Activated naive CD4-positive, alpha-beta T cell (primary cell): ENCODE data around the gene HOXB3.
A peak's percentile ranks its signal among the peaks of the same experiment; 100 is the strongest.

Source experiments
- DNase-seq, 4 experiments: peaks; one replicate each; lab custom pipeline; 2025; lab: John Stamatoyannopoulos, UW

HOXB3 gene

DNA sequence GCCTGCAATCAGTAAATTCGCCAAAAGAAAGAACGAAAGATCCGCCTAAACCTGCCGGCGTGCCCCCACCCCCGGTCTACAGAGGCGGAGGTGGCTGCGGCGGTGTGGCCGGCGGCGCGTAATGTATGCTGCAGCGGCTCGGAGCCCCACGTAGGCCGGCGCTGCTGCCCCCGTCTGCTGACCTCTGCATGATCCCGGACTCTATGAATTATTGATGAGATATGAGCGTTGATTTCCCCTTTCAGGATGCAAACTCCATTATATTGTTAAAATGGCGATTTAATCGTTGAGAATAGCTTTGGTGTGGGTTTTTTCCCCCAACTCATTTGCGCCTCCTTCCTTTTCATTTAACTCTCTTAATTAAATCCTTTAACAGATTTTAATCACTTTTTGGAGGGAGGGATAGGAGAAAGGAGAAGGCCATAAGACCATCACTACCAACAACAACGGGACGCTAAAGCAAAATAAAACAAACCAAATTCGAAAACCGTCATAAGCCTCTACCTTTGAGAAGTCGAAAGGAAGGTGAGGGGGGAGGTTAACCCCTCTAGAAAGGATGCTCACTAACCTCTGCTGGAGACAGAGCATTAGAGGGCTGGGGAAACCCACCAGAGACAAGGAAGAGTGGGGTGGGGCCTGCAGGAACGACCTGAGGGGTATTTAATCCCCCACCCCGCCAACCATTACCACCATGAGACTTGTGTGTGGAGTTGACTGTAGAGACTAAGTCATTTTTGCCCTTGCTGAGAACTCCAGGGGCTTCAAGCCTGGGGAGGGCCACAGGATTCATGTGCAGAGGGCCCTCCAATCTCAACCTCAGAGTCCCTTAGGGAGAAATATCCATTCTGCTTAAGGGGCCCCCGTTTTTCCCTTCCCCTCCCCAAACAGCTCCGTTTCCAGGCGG is 3.4 kb downstream of the HOXB3 start:
- peak in 1 of 4 experiments; percentile 9 for DNase-seq

DNA sequence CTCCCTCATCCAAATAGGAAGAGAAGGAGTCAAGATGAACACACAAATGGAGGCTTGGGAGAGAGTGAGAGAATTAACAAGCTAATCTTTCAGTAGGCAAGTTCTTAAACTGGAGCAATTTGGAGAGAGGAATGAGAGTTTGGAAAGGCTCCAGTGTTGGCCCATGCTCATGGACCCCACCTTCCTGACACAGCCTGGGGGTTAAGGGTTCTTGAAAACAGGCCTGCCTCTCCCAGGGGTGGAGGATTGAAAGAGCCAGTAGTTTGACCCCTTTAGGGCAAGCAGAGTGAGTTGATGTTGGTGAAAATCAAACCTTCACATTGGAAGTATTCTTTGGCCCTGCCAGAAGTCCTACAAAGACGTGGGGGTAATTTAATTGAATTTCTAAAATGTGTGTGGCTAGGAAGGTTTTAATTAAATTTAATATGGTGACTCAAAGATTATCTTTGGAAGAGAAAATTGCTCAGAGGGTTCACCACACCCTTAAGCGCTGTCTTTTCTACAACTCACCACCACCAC is 5.8 kb downstream of the HOXB3 start:
- no peak for DNase-seq

DNA sequence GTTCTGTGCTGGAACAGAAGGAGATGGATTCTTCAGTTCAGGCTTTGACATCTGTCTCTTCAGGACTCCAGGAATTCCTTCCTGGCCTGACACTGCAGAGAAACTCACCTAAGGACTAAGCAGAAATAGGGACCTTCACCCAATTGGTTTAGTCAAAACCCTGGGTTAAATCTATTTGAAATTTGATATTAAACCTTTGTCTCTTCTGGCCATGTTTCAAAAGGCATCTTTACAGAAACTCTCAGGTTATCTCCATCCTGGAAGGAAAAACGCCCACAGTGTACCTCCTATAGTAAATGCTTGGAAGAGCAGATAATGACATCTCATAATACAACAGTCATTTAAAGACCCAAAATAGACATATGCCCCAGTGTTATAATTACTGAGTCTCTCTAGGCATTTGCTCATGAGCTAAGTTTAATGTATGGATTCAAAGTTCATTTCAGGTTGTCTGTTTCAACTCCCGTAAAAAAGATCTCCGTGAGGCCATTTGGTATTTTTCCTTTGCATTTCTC is 6.3 kb downstream of the HOXB3 start:
- no peak for DNase-seq

DNA sequence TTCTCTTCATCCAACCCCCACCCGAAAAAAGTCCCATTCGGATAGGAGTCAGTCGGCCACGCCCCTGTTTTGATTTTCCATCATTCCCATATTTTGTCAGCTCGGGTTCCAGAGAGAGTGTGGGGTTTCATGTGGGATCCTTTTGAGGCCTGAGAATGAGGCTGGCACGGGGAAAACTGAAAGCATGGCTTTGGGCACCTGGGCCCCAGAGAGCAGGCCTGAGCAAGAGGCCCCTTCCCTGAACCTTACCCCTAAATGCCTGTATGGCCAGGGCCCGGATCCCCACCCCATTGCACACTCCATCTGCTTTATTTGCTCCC is 7.3 kb downstream of the HOXB3 start:
- DNase-seq: no peak

DNA sequence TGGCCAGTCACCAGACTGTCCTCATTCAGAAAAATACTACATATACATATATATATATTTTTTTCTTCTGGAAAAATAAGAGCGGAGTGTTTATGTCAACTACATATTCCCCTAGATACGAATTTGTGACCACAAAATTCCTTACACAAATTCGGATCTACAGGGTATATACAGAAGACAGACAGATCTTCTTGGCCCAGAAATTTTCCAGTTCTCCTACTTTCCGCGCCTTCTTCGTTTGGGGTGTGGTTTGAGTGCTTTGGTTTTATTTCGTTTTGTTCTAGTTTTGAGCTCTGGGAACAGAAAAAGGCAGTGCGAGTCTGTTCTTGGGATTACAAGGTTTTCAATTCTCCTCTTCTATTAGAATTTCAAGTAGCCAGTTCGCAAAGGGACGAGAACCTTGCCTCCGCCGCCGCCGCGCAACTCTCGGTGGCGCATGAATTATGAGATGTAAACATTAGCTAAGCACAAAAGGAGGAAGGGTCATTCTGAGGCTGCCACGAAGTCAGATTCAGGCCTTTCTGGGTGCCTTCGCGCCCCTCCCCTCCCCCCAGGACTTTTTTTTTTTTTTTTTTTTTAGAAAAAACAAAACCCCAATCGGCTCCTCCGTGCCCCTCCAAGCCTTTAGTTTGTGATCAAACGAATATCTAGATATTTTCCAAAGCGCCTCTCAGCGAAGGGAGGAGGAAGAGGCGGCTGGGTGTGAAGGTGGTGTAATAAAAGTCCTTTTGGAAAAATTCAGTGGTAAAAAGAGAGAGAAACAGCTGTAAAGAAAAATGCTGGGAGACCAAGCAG is 10.1 kb downstream of the HOXB3 start:
- no peak for DNase-seq

DNA sequence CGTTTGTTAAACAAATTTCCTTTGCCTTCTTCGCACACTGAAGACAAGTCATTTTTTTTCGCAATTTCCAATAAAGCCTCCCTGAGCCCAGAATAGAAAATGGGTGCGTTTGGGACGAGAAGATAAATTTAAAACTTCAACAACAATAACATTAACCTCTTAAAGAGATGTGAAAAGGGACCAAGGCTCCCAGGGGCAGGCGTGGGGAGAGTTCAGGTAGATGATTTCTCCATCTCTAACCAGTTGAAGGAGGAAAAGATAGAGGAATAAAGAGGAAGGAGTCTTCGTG is 10.6 kb downstream of the HOXB3 start:
- no peak for DNase-seq

DNA sequence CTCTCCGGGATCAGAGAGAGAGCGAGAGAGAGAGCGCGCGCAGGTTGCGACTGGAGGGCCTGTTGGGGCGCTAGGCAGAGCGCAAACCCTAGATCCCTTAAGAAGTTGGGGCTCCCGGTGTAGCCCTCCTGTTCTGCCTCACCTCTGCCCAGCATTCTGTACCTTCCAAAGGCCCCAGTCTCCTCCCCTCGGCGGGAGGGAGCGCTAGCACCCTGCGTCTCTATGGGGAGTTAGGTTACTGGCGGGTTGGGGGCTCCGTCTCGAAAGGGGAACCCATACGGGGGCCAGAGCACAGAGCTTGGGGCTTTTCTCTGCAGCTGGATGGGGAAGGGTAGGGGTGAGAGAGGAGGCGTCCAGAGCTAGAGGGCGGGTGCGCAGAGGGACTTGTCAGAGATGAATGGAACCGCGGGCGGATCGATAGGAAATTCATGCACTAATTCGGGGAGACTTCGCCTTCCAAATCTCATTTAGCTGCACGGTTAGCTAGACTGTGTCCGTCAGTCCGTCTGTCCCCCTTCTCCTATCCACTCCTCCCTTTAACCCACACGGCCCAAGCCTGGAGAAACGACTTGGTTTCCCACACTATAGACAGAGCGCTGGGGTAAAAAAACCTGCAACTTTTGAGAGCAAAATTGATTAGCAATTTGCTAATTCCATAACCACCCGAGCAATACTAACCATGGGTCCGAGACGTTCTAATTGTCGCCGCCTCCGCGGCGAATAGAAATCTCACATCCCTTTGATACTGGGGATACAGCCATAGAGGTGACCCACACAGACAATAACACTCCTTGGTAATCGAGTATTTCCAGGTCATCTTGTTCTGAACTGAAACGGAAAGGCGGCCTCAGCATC is 11.2 kb downstream of the HOXB3 start:
- DNase-seq: no peak

DNA sequence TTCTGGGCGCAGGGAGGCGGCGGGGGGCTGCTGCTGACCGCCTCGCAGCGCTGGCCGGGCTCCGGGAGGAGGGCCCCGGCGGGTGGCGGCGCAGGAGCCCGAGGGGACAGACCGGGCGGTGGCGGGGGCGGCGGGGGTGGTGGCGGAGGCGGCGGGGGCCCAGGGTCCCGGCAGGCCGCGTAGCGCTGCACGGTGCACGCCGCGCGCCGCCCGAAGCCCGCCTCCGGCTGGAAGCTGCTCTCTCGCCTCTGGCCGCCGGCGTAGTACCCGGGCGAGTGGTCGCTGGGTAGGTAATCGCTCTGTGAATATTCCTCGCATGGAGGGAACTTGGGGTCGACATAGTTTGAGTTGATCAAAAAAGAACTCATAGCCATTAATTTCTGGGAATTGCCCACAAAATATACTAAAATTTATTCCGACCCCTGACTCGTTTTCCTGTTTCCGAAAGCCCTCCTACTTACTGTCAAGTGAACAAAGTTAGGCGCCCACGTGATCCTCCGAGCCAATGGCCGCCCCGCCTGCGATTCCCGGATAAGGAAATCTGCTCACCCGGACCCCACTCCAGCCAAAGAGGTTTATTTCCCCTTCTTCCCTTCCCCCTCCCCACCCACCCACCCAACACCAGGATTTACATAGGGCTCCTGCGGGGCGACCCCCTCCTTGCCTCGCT is 12.0 kb downstream of the HOXB3 start, which contains the start of gene HOXB4:
Gene HOXB4 (minus strand): TSS at position 405 of the 670 bp plus-strand sequence. CDS start 31 bp downstream, at position 374.
- DNase-seq: peak in 1 of 4 experiments; percentile 18

DNA sequence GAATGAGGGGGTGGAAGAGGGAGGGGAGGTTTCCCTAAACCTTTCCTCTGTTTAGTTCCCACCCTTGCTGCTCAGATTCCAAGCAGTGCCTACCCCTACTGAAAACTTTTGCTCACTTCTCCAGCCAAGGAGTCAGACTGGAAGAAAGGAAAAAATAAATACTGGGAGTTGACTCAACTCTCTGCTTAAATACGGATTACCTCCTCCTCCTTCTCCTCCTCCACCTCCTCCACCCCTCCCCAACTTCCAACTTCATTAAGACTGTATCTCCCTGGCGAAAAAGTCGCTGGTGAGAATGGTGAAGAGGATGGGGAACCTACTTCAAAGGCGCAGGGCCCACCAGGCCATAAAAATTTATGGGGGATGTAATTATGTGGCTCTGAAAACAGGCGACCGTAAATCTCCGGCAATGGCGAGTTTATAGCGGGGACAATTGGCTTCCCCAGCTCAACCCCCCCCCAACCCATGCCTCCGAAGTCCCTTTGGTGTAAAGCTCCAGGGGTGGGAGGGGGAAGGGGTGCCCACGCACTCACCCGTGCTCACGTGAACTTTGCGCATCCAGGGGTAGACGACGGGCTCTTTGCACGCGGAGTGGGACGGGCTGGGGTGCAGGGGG is 12.6 kb downstream of the HOXB3 start:
- DNase-seq: no peak

DNA sequence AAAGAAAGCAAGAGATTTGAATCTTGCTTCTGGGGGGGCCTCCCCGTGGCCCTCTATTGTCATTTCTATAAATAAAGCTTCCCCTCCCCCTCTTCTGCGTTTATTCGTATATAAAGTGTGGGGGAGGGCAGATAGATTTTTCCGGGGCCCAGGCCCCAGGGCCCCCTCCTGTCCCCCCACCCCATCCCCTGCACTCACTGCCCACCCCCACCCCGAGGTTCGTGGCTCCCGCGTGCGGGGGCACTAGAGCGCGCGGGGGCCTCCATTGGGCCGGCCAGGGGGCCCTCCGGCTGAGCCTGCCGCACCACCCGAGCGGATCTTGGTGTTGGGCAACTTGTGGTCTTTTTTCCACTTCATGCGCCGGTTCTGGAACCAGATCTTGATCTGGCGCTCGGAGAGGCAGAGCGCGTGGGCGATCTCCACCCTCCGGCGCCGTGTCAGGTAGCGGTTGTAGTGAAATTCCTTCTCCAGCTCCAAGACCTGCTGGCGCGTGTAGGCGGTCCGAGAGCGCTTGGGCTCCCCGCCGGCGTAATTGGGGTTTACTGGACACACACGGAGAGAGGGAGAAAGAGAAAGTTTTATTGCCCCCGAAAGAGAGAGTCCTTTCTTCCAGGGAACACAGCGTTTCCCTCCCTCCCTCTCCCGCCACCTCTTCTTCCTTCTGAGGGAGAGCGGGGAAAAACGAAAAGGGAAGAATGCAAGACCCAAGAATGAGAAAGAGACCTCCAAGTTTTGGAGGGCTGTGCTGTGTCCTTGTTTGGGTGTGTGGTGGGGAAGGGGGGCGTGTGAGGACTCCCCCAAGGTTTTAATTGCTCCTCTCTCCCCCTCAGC is 13.3 kb downstream of the HOXB3 start:
- DNase-seq: no peak

DNA sequence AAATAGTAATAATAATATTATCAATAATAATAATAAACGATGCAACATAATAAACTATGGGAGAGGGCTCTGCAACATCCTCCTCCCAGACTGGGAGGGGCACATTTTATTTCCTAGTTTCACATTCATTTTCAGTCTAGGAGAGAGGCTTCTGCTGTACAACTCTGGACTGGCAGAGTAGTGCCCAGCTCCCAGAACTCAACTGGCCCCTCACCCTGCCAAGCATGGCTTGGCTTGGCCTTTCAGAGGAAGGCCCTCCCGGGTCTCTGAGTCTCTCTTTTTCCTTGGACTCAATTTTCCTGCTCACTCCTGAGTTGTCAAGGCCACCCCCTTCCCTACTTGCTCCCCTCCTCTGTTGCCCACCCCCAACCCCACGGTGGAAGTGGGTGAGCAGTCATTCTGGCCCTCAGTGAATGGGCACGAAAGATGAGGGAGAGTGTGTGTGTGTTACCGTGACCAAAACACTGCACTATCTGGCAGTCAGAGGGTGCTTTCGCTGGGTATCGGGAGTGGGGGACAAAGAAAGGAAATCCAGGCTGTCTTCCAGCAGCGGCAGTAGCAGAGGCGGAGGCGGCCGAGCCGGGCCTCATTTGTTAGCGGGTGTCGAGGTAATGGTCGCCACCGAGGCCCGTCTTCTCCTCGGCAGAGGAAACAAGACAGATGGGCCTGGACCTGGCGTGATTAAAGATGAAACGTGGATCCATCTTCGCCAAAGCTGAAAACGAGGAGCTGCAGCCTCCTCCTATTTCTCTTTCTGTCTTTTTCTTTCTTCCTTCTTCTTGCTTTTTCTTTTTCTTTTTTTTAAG is 14.2 kb downstream of the HOXB3 start:
- no peak for DNase-seq

DNA sequence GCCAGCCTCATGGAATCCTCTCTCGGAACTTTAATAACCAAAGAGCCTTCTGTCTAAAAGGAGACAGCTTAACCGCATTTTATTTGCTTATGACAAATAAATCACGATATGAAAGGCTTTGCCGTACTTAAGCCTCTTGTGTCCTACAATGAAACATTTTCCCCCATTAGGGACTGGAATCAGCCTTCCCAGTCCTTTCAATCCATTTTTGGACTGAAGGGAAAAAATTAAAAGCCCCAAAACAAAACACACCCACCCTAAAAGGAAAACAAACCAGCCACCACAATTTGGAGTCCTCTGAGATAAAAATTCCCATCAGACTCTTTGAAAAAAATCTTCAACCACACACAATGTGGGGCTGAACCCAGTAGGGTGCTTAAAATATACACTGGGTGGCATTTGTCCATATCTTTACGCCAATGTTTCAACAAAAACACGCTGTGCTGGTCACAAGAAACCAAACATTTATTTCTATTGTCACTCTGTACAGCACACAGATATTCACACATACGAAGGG is 14.9 kb downstream of the HOXB3 start:
- DNase-seq: no peak

DNA sequence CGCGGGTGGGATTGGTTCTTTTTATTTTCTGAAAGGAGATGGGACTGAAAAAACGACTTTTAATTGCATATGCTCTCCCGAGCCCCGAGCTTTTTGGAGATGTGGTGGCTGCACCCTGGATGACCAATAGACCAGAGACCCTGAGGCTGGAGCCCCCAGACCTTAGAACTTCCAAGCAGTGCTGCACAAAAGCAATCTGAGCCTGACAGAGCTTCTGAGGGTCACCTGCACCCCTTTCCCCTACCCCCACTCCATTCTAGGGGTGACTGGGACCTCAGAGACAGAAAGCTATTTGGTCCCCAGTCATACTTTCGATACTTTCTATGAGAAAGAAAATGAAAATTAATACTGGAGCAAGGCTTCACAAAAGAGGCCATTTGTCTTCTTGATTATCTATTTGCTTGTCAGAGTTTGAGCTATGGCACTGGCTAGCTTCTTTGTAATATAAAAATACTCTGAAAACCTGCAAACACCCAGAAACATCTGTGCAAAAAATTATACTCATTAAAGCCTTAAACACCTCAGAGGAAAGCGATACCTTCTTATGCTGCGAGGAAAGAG is 15.5 kb downstream of the HOXB3 start:
- DNase-seq: no peak

DNA sequence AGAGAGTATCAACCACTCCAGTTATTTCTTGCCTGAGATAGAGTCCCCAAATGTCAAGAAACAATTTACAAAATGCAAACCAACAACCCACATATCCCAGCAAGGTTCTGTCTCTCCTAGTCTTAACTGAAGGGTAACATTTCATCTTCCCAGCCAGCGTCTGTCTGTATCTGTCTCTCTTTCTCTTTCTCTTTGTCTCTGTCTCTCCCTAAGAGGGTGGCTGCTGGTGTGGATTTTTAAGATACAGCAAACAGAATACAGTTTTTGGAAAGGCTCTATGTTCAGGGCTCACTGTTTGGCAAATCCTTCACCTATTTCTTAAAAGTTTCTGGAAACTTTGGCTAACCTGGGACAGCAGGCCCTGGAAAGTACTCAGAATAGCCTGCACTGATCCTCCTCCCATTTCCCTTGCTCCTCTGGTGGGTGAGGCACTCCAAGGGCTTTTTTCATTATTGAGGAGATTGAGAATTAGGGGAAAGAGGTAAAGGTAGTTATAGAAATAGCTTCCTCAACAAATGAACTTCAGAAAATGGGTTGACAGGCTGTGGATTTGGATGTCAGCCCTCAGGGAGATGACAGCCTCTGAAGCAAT is 18.1 kb downstream of the HOXB3 start:
- no peak for DNase-seq

DNA sequence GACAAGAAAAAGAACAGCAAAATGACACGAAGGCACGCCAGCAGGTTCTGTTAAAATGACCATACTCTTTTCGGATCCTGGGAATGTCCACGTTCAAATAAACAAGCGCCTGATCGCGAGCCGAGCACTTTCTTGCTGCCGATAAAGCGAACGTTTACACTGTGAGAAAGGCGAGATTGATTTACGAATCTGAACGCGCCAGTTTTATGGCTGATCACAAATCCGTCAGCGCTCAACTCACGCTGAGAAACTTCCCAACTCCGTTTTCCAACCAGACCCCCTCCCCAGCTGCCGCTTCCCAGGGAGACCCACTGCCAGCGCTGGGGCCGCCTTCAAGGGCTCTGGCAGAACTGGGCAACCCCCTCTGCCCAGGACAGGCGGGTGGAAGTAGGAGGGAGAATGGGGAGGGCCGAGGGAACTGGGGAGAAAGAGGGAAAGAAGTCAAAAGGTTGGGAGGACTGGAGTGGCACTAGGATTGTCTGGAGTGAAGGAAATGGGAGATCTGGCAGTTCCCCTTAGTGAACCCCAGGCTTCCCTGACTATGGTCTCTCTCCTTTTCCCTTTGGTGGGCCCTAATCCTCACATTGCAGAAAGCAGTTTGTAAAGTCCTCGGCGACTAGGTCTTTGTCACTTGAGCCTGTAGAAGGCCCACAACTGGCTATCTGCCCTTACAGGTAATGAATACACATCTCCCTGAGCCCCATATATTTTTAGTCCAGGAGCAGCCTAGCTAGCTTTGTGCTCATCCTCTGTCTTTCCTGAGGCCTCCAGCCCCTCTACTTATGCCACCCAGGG is 18.8 kb downstream of the HOXB3 start:
- DNase-seq: no peak

DNA sequence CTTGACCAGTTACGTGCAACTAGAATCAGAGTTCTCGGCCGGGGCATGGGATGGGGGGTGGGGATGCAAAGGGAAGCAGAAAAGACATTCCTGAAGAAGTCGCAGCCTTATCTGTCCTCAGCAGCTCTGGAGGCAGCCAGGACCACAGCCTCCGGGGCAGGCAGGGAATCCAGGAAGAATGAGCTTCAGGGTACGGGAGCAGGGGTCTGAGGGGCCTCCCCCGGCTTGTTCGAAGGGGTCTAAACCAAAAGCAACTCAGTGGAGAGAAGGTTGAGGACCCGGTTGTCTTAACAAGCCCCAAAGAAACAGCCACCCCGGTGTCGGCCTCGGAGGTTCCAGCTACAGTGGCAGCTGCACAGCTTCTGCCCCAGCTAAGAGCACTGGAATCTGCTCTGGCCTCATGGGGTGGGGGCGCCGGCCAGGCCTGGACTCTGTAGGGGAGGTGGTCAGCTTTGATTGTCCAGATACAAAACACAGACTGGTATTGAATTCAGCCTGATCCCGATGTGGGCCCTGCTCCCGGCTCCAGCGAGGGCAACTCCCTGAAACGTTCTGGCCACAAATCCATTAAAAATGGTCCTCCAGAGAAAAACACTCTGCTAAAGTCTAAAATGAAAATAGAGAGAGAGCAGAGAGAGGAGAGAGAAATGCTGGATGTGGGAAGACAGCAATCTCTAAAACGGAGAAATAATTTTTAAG is 19.6 kb downstream of the HOXB3 start:
- DNase-seq: no peak
